GM19023 (cell line): ENCODE results near the gene GABRP.
"Not testable (repeated sequence)": the region's sequence is repeated elsewhere in the genome, so short reads cannot be mapped to it uniquely, and the experiment has no call there.

Experiments used
- ATAC-seq: cut with Tn5 transposase; IDR thresholded peaks from one replicate; pipeline ENCODE4 v1.9.1; 2021; ENCODE audit warnings: mild to moderate bottlenecking, moderate library complexity; ENCODE audit not compliant: unreplicated experiment

The GABRP gene

GRCh38 chr5:170783498-170784247 is at the start of gene GABRP:
TSS of gene GABRP (plus strand) at chr5:170783725. CDS start at chr5:170788616, 4,891 bp downstream.
- no peak for ATAC-seq

DNA sequence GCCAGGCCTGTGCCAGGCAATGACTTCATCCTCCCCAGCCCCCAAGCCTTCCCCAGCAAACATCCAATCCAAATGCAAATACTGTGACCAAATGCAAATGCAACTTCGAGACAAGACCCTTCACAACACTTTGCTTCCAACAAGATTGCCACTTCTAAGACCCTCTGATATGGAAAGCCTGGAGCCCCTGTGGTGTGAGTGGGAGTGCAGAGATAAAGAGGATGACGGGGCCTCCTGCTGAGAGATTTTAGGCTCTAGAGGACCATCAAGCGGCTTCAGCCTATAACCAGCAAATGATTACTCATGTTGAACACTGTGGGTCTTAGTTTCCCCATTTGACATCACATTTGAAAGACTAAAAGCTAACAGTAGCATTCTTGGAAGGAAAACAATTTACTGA is 46.6 kb upstream of the GABRP start:
- no peak for ATAC-seq

- ATAC-seq = no peak
These were observed 45.9 kb upstream of the GABRP start for GRCh38 chr5:170737591-170737990.

GRCh38 chr5:170738840-170739239 is 44.7 kb upstream of the GABRP start:
- no peak for ATAC-seq

DNA sequence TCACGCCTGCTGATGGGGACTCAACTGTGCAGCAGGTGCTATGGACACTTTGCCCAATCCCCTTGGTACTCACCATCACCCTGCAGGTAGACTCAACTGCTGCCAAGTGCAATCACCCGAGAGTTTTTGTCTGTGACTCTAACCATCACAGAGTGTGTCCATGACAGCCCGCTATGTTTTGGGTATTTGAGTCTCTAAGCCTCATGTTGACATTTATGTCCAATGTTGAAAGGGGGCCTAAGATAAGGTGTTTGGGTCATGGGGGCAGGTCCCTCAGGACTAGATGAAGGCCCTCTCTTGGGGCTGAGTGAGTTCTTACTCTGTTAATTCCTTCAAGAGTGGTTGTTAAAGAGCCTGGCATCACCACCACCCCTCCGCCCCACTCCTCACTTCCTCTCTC is 44.1 kb upstream of the GABRP start:
- no peak for ATAC-seq

- no peak for ATAC-seq
These were observed 42.8 kb upstream of the GABRP start for GRCh38 chr5:170740551-170741205.

DNA sequence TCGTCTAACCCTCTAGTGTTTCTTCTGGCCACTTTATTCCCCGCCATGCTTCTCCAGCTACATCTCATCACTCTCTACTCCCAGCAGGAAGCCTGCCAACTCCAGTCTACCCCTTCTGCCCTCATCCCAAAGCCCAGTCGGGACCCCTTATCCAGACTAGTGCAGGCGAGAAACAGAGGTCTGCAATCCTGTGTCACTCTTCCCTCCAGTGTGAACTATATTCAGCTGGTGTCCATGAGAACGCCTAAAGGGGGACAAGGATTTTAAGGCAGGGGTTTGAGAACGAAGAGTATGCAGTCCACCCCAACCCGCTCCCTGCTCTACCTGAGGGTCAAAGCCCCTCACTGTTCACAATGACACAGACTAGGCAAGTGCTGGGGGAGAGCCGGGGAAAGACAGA is 41.7 kb upstream of the GABRP start:
- ATAC-seq = no peak

GRCh38 chr5:170743876-170744212 is 39.7 kb upstream of the GABRP start:
- ATAC-seq = no peak

DNA sequence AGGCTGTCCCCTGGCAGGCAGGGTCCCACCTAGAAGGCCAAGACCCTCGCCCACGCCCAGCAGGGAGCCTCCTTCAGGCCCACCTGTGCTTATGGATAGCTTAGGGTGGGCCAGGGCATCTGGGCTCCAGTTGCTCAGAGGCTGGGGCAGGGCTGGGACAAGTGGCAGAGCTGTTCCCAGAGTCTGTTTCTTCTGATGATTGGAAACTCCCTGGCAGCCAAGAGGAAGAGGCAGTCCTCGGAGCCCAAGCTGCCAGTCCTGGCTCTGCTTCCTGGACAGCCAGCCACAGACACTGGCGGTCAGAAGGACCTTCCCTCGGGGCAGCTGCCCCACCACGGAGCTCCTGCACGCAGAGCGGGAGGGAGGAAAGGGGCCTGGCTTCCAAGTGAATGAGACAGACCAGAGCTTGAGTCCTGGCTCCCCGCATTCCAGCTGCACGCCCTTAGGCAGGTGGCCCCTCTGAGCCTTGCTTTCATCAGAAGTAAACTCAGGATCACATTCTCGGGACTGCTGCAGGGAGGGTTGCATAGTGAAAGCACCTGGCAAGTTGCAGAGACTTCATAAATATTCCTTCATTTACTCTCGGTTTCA is 37.9 kb upstream of the GABRP start:
- ATAC-seq = no peak

- no peak for ATAC-seq
These were observed 37.2 kb upstream of the GABRP start for GRCh38 chr5:170746075-170746960.

DNA sequence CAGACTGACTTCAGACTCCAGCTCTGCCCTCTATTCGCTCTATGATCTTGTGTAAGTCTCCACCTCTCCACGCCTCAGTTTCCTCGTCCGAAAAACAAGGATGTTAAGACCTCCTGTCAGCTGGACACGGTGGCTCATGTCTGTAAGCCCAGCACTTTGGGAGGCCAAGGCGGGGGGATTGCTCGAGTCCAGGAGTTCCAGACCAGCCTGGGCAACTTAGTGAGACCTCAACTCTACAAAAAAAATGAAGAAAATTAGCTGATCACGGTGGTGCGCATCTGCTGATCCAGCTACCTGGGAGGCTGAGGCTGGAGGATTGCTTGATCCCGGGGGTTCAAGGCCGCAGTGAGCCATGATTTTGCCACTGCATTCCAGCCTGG is 36.6 kb upstream of the GABRP start:
- no peak for ATAC-seq

- no peak for ATAC-seq
These were observed 36.2 kb upstream of the GABRP start for GRCh38 chr5:170747357-170747756.

GRCh38 chr5:170747851-170748250 is 35.7 kb upstream of the GABRP start:
- no peak for ATAC-seq

DNA sequence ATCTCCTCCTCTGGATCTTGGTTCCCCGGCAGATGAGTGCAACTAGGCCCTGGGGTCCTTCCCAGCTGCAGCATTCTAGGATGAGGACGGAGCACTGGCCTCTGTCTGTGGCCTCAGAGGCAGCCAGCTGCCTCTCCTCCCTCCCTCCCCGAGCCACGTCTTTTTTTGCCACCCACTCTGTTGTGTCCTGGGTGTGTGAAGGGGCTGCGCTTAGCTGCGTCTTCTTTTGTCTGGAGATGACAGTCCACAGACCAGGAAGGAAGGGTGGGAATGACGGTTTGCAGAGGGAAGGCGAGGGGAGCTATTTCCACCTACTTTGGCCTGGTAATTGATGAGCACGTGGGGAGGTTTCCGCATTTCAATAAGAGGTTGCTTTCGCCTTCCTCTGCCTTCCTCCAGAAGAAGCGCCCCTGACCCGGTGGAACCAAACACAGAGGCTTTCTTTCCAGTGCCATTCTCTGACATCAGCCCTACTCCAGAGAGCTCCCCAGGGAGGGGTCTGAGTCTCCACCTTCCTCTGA is 34.5 kb upstream of the GABRP start:
- ATAC-seq = no peak

DNA sequence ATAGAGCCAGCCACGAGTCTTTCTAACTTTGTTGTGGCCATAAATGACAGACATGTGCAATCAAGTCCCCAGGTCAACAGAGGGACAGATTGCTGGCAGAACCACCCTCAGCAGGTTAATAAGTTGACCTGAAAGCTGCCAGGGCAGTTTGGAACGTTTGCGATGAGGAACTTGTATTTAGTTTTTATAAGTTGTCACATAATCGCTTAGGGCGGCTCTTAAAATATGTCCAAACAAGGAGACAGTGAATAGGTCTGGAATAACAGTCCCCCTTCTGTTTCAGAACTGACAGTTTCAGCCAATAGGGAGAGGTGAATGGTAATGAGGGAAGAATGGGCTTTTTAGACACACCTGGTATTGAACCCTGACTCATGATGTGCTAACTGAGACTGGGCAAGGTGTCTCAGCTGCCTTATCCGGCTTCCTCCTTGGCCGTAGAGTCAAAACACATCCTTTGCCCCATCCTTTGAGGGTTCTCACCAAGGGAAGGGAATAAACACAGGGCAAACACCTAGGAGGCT is 33.6 kb upstream of the GABRP start:
- ATAC-seq = no peak

GRCh38 chr5:170750791-170751190 is 32.7 kb upstream of the GABRP start:
- no peak for ATAC-seq

GRCh38 chr5:170751631-170752030 is 31.9 kb upstream of the GABRP start:
- ATAC-seq = no peak

DNA sequence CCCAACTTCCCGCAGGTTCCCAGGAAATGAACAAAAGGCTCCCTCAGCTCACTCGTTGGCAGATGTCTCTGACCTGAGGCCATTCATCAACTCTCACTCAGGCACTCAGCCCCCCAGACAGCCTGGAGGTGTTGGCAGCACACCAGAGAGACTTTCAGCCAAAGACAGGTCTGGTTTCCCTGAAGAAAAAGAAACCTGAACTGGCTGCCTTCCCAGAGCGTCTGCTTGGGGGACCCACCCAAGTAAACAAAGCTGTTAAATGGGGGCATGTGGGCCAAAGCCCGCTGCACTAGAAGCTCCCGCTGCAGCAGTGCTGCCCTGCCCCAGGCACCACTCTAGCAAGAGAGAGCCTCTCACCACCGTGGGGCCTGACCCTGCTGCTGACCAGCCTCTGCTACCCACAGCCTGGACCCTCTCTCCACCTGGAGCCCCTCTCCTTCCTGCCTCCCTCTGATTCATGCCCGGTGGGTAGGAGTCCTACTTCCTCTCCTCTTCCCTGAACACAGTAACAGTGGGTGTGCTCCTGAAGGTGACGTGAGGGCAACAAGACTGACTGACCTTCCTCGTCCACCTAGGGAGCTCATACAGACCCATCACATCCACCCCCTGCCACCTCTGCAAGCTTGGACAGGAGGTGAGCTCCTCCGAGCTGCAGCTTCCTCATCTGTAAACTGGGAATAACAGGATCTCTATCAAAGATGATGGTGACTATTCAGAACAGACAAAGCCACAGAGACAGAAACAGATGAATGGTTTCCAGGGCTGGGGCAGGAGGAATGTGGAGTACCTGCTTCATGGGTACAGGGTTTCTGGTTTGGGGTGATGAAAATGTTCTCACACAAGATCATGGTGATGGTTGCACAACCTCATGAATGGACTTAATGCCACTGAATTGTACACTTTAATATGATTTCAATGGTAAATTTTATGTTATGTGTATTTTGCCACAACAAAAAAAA is 31.0 kb upstream of the GABRP start:
- no peak for ATAC-seq

DNA sequence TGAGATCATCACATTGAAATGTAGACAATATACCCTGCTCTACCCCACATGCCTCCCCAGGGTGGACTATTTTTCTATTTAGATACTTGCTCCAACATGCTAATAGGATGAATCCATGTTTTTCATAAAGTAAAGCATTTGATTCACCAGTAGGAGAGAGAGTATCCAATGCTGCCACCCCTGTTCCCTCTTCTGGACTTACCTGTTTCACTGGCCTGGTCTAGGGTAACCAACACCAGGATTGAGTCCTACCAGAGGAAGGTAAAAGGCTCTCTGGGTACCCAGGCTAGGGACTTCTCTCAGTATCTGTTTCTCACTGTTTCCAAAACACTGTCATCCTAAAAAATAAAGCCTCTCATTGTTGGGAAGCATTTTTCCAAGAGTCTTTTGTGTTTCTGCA is 30.2 kb upstream of the GABRP start:
- ATAC-seq = no peak

- ATAC-seq = not testable (repeated sequence)
These were observed 29.0 kb upstream of the GABRP start for GRCh38 chr5:170754508-170754907.
